Measurements from ENCODE around the gene SPN. TPM values are rescaled to one million over a fixed set of nuclear protein-coding genes. Genes with fewer than 3 reads are reported as not detected.

Gene SPN
- polyA plus RNA-seq, 1 of the 3 experiments (the other 2 are of a cell fraction), result 0.10 TPM

- TF ChIP-seq, protein P1, sequence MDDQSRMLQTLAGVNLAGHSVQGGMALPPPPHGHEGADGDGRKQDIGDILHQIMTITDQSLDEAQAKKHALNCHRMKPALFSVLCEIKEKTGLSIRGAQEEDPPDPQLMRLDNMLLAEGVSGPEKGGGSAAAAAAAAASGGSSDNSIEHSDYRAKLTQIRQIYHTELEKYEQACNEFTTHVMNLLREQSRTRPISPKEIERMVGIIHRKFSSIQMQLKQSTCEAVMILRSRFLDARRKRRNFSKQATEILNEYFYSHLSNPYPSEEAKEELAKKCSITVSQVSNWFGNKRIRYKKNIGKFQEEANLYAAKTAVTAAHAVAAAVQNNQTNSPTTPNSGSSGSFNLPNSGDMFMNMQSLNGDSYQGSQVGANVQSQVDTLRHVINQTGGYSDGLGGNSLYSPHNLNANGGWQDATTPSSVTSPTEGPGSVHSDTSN (IDR thresholded peaks at IDR 0.05), result no peak
- TF ChIP-seq SMC3 (IDR thresholded peaks at IDR 0.05; ENCODE audit: low read depth, low read length), result no peak
- Histone ChIP-seq H3K27ac (ENCODE audit: low read depth in 2 of 2, low read length in 1 of 2) (no peak overlapping the region), H4K20me1 (ENCODE audit: insufficient read depth) (no peaks in the 10 kb centered on the region), H3K4me2 (no peak overlapping the region), H3K9me2 (no peaks in the 10 kb centered on the region), H3K27me3 (ENCODE audit: insufficient read depth) (no peaks in the 10 kb centered on the region), H3K9ac (no peak overlapping the region), H3K4me1 (ENCODE audit: control insufficient read depth in 1 of 2, insufficient read depth in 2 of 2, low read depth in 1 of 2, low read length in 1 of 2) (no peaks in the 10 kb centered on the region), H3K79me2 (ENCODE audit: insufficient read depth) (no peaks in the 10 kb centered on the region), H3K4me3 (ENCODE audit: low read depth in 2 of 2, low read length in 1 of 2) (no peak overlapping the region), H2AFZ (ENCODE audit: low read depth) (no peak overlapping the region), H3K36me3 (replicated peaks in 1 of 2; ENCODE audit: control insufficient read depth in 1 of 2, insufficient read depth in 2 of 2, low read length in 1 of 2) (no peaks in the 10 kb centered on the region), H3K9me3 (no peaks in the 10 kb centered on the region), H3F3A (replicated peaks; ENCODE audit: insufficient read depth) (no peaks in the 10 kb centered on the region)
- 94% methylated on average over 4 of the region's 4 CpGs for WGBS (ENCODE audit: low lambda C conversion rate)
- ChIA-PET POLR2A (no interaction called here), CTCF (no interaction called here)
- no peak for DNase-seq
Measured at GRCh38 chr16:29644973-29645693, 17.9 kb upstream of the SPN start.

GRCh38 chr16:29645694-29646187, 17.3 kb upstream of the SPN start:
- Histone ChIP-seq H3K4me3 (ENCODE audit: low read depth in 2 of 2, low read length in 1 of 2) (no peak overlapping the region), H2AFZ (ENCODE audit: low read depth) (no peak overlapping the region), H3K9ac (no peak overlapping the region), H3K27me3 (ENCODE audit: insufficient read depth) (no peaks in the 10 kb centered on the region), H3K79me2 (ENCODE audit: insufficient read depth) (no peaks in the 10 kb centered on the region), H4K20me1 (ENCODE audit: insufficient read depth) (no peaks in the 10 kb centered on the region), H3K9me3 (no peaks in the 10 kb centered on the region), H3F3A (replicated peaks; ENCODE audit: insufficient read depth) (no peaks in the 10 kb centered on the region), H3K4me1 (ENCODE audit: control insufficient read depth in 1 of 2, insufficient read depth in 2 of 2, low read depth in 1 of 2, low read length in 1 of 2) (no peaks in the 10 kb centered on the region), H3K4me2 (no peak overlapping the region), H3K36me3 (replicated peaks in 1 of 2; ENCODE audit: control insufficient read depth in 1 of 2, insufficient read depth in 2 of 2, low read length in 1 of 2) (no peaks in the 10 kb centered on the region), H3K9me2 (no peaks in the 10 kb centered on the region), H3K27ac (ENCODE audit: low read depth in 2 of 2, low read length in 1 of 2) (no peak overlapping the region)
- TF ChIP-seq, protein P2, sequence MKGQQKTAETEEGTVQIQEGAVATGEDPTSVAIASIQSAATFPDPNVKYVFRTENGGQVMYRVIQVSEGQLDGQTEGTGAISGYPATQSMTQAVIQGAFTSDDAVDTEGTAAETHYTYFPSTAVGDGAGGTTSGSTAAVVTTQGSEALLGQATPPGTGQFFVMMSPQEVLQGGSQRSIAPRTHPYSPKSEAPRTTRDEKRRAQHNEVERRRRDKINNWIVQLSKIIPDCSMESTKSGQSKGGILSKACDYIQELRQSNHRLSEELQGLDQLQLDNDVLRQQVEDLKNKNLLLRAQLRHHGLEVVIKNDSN (IDR thresholded peaks at IDR 0.05; ENCODE audit: borderline replicate concordance, low read depth), result peak; percentile 85
- no peak for TF ChIP-seq GATA2 (CRISPR knock-in tag; IDR thresholded peaks at IDR 0.05)
- WGBS (ENCODE audit: low lambda C conversion rate), result 71% methylated on average over 4 of the region's 4 CpGs
- CTCF ChIA-PET, result no interaction called here
- POLR2A ChIA-PET, result no interaction called here
- DNase-seq, result peak; percentile 63

GRCh38 chr16:29646947-29647346, 16.1 kb upstream of the SPN start:
- Histone ChIP-seq H3K36me3 (replicated peaks in 1 of 2; ENCODE audit: control insufficient read depth in 1 of 2, insufficient read depth in 2 of 2, low read length in 1 of 2) (no peaks in the 10 kb centered on the region), H3K9me2 (no peaks in the 10 kb centered on the region), H3F3A (replicated peaks; ENCODE audit: insufficient read depth) (no peaks in the 10 kb centered on the region), H3K4me3 (ENCODE audit: low read depth in 2 of 2, low read length in 1 of 2) (no peak overlapping the region), H3K9ac (no peak overlapping the region), H3K79me2 (ENCODE audit: insufficient read depth) (no peaks in the 10 kb centered on the region), H3K9me3 (no peaks in the 10 kb centered on the region), H3K4me1 (ENCODE audit: control insufficient read depth in 1 of 2, insufficient read depth in 2 of 2, low read depth in 1 of 2, low read length in 1 of 2) (no peaks in the 10 kb centered on the region), H3K27ac (ENCODE audit: low read depth in 2 of 2, low read length in 1 of 2) (no peak overlapping the region), H3K27me3 (ENCODE audit: insufficient read depth) (no peaks in the 10 kb centered on the region), H2AFZ (ENCODE audit: low read depth) (no peak overlapping the region), H4K20me1 (ENCODE audit: insufficient read depth) (no peaks in the 10 kb centered on the region), H3K4me2 (no peak overlapping the region)
- CTCF ChIA-PET, result interaction anchor here (1.0 kb wide), 1 partner anchor 75 kb away, joined by 3 read pairs; no protein-coding TSS in a partner anchor
- 90% methylated on average over 3 of the region's 3 CpGs for whole genome bisulfite sequencing (ENCODE audit: low lambda C conversion rate)
- no peak for DNase-seq
- POLR2A ChIA-PET, result no interaction called here
- TF ChIP-seq FOSL2 (IDR thresholded peaks at IDR 0.05; ENCODE audit: borderline replicate concordance, low read depth) (no peak), USF2 (IDR thresholded peaks at IDR 0.05; ENCODE audit: borderline replicate concordance, low read depth, low read length) (no peak), CTCF (IDR thresholded peaks at IDR 0.05) (no peak), RFX5 (IDR thresholded peaks at IDR 0.05; ENCODE audit: low read length) (no peak), RAD21 (IDR thresholded peaks at IDR 0.05; ENCODE audit: low read length) (no peak), GATA2 (CRISPR knock-in tag; IDR thresholded peaks at IDR 0.05) (no peak), FOXJ3 (CRISPR knock-in tag; IDR thresholded peaks at IDR 0.05) (no peak), TEAD4 (IDR thresholded peaks at IDR 0.05; ENCODE audit: borderline replicate concordance, insufficient read depth) (no peak), MXI1 (IDR thresholded peaks at IDR 0.05; ENCODE audit: low read depth, low read length) (no peak), GABPA (IDR thresholded peaks at IDR 0.05; ENCODE audit: low read depth) (no peak), TAF1 (IDR thresholded peaks at IDR 0.05; ENCODE audit: borderline replicate concordance, low read depth, low read length) (no peak), TCF12 (IDR thresholded peaks at IDR 0.05) (no peak)

All from SK-N-SH (cell line).